ENCODE data around the gene KDELR3. TPM values are rescaled to one million over a fixed set of nuclear protein-coding genes. Genes with fewer than 3 reads are reported as not detected.

KDELR3 gene
- total RNA-seq, 1 experiment from 2014 or later: 33.1 TPM

GRCh38 chr22:38422611-38423511 lies 45.0 kb upstream of the KDELR3 start:
- no peaks in the 10 kb centered on the region for H3K36me3 ChIP-seq (ENCODE audit: control insufficient read depth in 1 of 2, insufficient read depth in 2 of 2, low read length in 2 of 2)
- no peaks in the 10 kb centered on the region for H3K27me3 ChIP-seq (ENCODE audit: insufficient read depth, low read length)
- H3K4me1 ChIP-seq (ENCODE audit: control insufficient read depth in 1 of 2, insufficient read depth in 2 of 2, low read length in 2 of 2): peaks cover 8 to 31% of the 10 kb centered on the region in 2 experiments
- peak overlapping the region; percentile 2; the same call in 1 of the 2 replicates for H3K27ac ChIP-seq (ENCODE audit: low read depth, low read length)
- ChIA-PET CTCF (interaction anchor here (0.7 kb wide), 2 partner anchors 12 to 118 kb away, joined by 3 read pairs; no protein-coding TSS in a partner anchor), POLR2A (no interaction called here), RAD21 (ENCODE audit: low non-redundant PET in 1 of 2, low total read pairs in 2 of 2, uncharacterized antibody in 2 of 2, unreplicated experiment in 2 of 2) (no interaction called here)
- no peak overlapping the region for H3K4me3 ChIP-seq (replicated peaks in 1 of 2; ENCODE audit: low read depth in 1 of 2, low read length in 2 of 2)
- peak; percentile 79 for ATAC-seq
- H3K9me3 ChIP-seq (ENCODE audit: control insufficient read depth in 1 of 2, insufficient read depth in 1 of 2, low read depth in 1 of 2, low read length in 2 of 2): no peaks in the 10 kb centered on the region
- TF ChIP-seq SP1 (IDR thresholded peaks at IDR 0.05; ENCODE audit: low read depth) (no peak), SIN3A (IDR thresholded peaks at IDR 0.05; ENCODE audit: low read depth) (no peak), YY1 (IDR thresholded peaks at IDR 0.05; ENCODE audit: extremely low read depth, insufficient replicate concordance, low read depth, low read length) (no peak), JUND (IDR thresholded peaks at IDR 0.05) (no peak), ATF3 (IDR thresholded peaks at IDR 0.05) (no peak), TCF7L2 (IDR thresholded peaks at IDR 0.05; ENCODE audit: borderline replicate concordance, extremely low read depth, insufficient read depth, insufficient read length) (no peak), ZBTB33 (IDR thresholded peaks at IDR 0.05; ENCODE audit: extremely low read depth, insufficient replicate concordance, low read length) (no peak), MAX (IDR thresholded peaks at IDR 0.05) (no peak), CTCF (IDR thresholded peaks at IDR 0.05 in 2 of 3, conservative IDR thresholded peaks at IDR 0.05 in 1 of 3; ENCODE audit: borderline replicate concordance in 1 of 3, insufficient read depth in 1 of 3, low read depth in 2 of 3, low read length in 2 of 3) (no peak)
- peak overlapping the region; percentile 46 for H3K4me2 ChIP-seq (ENCODE audit: low read length)
- H2AFZ ChIP-seq (ENCODE audit: low read depth, low read length, poor library complexity, severe bottlenecking): peak overlapping the region; percentile 49
- BruUV-seq (replicated peaks): no TSS peak
- H4K20me1 ChIP-seq (ENCODE audit: insufficient read depth): no peaks in the 10 kb centered on the region
- intact Hi-C loops (cut with micrococcal nuclease): no loop called here
- no peak overlapping the region for H3K9ac ChIP-seq (ENCODE audit: low read length)
- H3K9me2 ChIP-seq (ENCODE audit: insufficient read depth): no peaks in the 10 kb centered on the region
- H3K79me2 ChIP-seq (ENCODE audit: insufficient read depth, low read length): no peaks in the 10 kb centered on the region
- DNase-seq (ENCODE audit: low read depth, low spot score): no peak

All from HCT116 (cell line).